ENCODE data around the gene MEIS3. TPM values are rescaled to one million over a fixed set of nuclear protein-coding genes. Genes with fewer than 3 reads are reported as not detected.
"Not testable (repeated sequence)": the region's sequence is repeated elsewhere in the genome, so short reads cannot be mapped to it uniquely, and the experiment has no call there.

Gene MEIS3
- total RNA-seq, 1 experiment from 2014 or later: 35.8 TPM

- ChIA-PET POLR2A (no interaction called here), CTCF (no interaction called here)
- BruUV-seq (replicated peaks): no TSS peak
Measured at GRCh38 chr19:47413941-47414340, 5.4 kb downstream of the MEIS3 start.

DNA sequence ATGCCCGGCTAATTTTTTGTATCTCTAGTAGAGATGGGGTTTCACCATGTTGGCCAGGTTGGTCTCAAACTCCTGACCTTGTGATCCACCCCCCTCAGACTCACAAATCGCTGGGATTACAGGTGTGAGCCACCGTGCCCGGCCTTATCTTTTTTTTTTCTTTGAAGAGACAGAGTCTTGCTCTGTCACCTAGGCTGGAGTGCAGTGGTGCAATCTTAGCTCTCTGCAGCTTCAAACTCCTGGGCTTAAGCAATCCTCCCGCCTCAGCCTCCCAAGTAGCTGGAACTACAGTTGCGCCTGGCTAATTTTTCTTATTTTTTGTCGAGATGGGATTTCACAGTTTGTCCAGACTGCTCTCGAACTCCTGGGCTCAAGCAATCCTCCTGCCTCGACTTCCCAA lies 7.6 kb downstream of the MEIS3 start:
- ATAC-seq; DNase-seq (ENCODE audit: low read depth, low spot score); RAD21 ChIA-PET (ENCODE audit: low non-redundant PET in 1 of 2, low total read pairs in 2 of 2, uncharacterized antibody in 2 of 2, unreplicated experiment in 2 of 2); H3K79me2 ChIP-seq (ENCODE audit: insufficient read depth, low read length); H3K9me2 ChIP-seq (ENCODE audit: insufficient read depth); CTCF ChIA-PET; H3K9me3 ChIP-seq (ENCODE audit: control insufficient read depth in 1 of 2, insufficient read depth in 1 of 2, low read depth in 1 of 2, low read length in 2 of 2); H3K27ac ChIP-seq (ENCODE audit: low read depth, low read length); BruUV-seq (replicated peaks); H3K27me3 ChIP-seq (ENCODE audit: insufficient read depth, low read length); H3K9ac ChIP-seq (ENCODE audit: low read length); H3K4me1 ChIP-seq (ENCODE audit: control insufficient read depth in 1 of 2, insufficient read depth in 2 of 2, low read length in 2 of 2); H4K20me1 ChIP-seq (ENCODE audit: insufficient read depth); intact Hi-C loops (cut with micrococcal nuclease); H2AFZ ChIP-seq (ENCODE audit: low read depth, low read length, poor library complexity, severe bottlenecking); POLR2A ChIA-PET; H3K36me3 ChIP-seq (ENCODE audit: control insufficient read depth in 1 of 2, insufficient read depth in 2 of 2, low read length in 2 of 2); H3K4me3 ChIP-seq (replicated peaks in 1 of 2; ENCODE audit: low read depth in 1 of 2, low read length in 2 of 2); H3K4me2 ChIP-seq (ENCODE audit: low read length): not testable (repeated sequence)

More at GRCh38 chr19:47413941-47414340, 5.4 kb downstream of the MEIS3 start:
- Histone ChIP-seq H3K79me2 (ENCODE audit: insufficient read depth, low read length) (no peaks in the 10 kb centered on the region), H3K9me3 (ENCODE audit: control insufficient read depth in 1 of 2, insufficient read depth in 1 of 2, low read depth in 1 of 2, low read length in 2 of 2) (no peaks in the 10 kb centered on the region), H3K27me3 (ENCODE audit: insufficient read depth, low read length) (no peaks in the 10 kb centered on the region), H2AFZ (ENCODE audit: low read depth, low read length, poor library complexity, severe bottlenecking) (no peak overlapping the region), H3K4me1 (ENCODE audit: control insufficient read depth in 1 of 2, insufficient read depth in 2 of 2, low read length in 2 of 2) (peaks cover 9% of the 10 kb centered on the region in 2 experiments; a peak in 3 of 4 replicates), H3K4me2 (ENCODE audit: low read length) (no peak overlapping the region), H4K20me1 (ENCODE audit: insufficient read depth) (no peaks in the 10 kb centered on the region), H3K9ac (ENCODE audit: low read length) (no peak overlapping the region), H3K9me2 (ENCODE audit: insufficient read depth) (no peaks in the 10 kb centered on the region), H3K4me3 (replicated peaks in 1 of 2; ENCODE audit: low read depth in 1 of 2, low read length in 2 of 2) (no peak overlapping the region), H3K36me3 (ENCODE audit: control insufficient read depth in 1 of 2, insufficient read depth in 2 of 2, low read length in 2 of 2) (no peaks in the 10 kb centered on the region), H3K27ac (ENCODE audit: low read depth, low read length) (no peak overlapping the region)
- RAD21 ChIA-PET (ENCODE audit: low non-redundant PET in 1 of 2, low total read pairs in 2 of 2, uncharacterized antibody in 2 of 2, unreplicated experiment in 2 of 2): no interaction called here
- no peak for TF ChIP-seq POLR2A (IDR thresholded peaks at IDR 0.05; ENCODE audit: borderline replicate concordance, extremely low read depth, insufficient read depth, insufficient read length)
- no peak for DNase-seq (ENCODE audit: low read depth, low spot score)
- intact Hi-C loops (cut with micrococcal nuclease): no loop called here
- ATAC-seq: no peak

DNA sequence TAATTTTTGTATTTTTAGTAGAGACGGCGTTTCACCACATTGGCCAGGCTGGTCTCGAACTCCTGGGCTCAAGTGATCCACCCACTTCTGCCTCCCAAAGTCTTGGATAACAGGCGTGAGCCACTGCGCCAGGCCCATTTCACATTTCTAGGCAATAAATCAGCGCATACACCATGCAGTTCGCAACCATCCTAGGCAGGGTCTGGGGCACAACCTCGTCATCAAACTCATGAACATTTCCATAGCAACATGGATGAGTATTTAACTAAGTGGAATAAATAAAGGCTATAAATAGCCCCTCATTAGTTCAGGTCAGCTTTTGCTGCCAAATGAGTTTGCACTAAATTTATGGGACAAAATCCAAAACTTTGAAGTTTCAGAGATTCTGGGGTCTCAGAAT lies 8.2 kb downstream of the MEIS3 start:
- no peak overlapping the region for H3K9ac ChIP-seq (ENCODE audit: low read length)
- no peaks in the 10 kb centered on the region for H4K20me1 ChIP-seq (ENCODE audit: insufficient read depth)
- no peak overlapping the region for H3K4me2 ChIP-seq (ENCODE audit: low read length)
- RAD21 ChIA-PET (ENCODE audit: low non-redundant PET in 1 of 2, low total read pairs in 2 of 2, uncharacterized antibody in 2 of 2, unreplicated experiment in 2 of 2): no interaction called here
- no peaks in the 10 kb centered on the region for H3K79me2 ChIP-seq (ENCODE audit: insufficient read depth, low read length)
- no peaks in the 10 kb centered on the region for H3K9me2 ChIP-seq (ENCODE audit: insufficient read depth)
- H3K9me3 ChIP-seq (ENCODE audit: control insufficient read depth in 1 of 2, insufficient read depth in 1 of 2, low read depth in 1 of 2, low read length in 2 of 2): no peaks in the 10 kb centered on the region
- no peak for TF ChIP-seq JUND (IDR thresholded peaks at IDR 0.05)
- TF ChIP-seq SP1 (IDR thresholded peaks at IDR 0.05; ENCODE audit: low read depth): no peak
- TF ChIP-seq ELF1 (IDR thresholded peaks at IDR 0.05; ENCODE audit: borderline replicate concordance, low read depth): no peak
- no peak for TF ChIP-seq YY1 (IDR thresholded peaks at IDR 0.05; ENCODE audit: extremely low read depth, insufficient replicate concordance, low read depth, low read length)
- TF ChIP-seq, protein P1, sequence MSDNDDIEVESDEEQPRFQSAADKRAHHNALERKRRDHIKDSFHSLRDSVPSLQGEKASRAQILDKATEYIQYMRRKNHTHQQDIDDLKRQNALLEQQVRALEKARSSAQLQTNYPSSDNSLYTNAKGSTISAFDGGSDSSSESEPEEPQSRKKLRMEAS (IDR thresholded peaks at IDR 0.05): no peak
- no peak for TF ChIP-seq RAD21 (IDR thresholded peaks at IDR 0.05; ENCODE audit: low read depth)
- no peak for TF ChIP-seq ZNF274 (IDR thresholded peaks at IDR 0.05; ENCODE audit: low read depth, low read length)
- TF ChIP-seq TCF7L2 (IDR thresholded peaks at IDR 0.05; ENCODE audit: borderline replicate concordance, extremely low read depth, insufficient read depth, insufficient read length): no peak
- TF ChIP-seq POLR2A (IDR thresholded peaks at IDR 0.05; ENCODE audit: borderline replicate concordance, extremely low read depth, insufficient read depth, insufficient read length): no peak
- no peak for TF ChIP-seq EGR1 (IDR thresholded peaks at IDR 0.05; ENCODE audit: low read depth)
- TF ChIP-seq, protein P2, sequence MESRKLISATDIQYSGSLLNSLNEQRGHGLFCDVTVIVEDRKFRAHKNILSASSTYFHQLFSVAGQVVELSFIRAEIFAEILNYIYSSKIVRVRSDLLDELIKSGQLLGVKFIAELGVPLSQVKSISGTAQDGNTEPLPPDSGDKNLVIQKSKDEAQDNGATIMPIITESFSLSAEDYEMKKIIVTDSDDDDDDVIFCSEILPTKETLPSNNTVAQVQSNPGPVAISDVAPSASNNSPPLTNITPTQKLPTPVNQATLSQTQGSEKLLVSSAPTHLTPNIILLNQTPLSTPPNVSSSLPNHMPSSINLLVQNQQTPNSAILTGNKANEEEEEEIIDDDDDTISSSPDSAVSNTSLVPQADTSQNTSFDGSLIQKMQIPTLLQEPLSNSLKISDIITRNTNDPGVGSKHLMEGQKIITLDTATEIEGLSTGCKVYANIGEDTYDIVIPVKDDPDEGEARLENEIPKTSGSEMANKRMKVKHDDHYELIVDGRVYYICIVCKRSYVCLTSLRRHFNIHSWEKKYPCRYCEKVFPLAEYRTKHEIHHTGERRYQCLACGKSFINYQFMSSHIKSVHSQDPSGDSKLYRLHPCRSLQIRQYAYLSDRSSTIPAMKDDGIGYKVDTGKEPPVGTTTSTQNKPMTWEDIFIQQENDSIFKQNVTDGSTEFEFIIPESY (IDR thresholded peaks at IDR 0.05; ENCODE audit: extremely low read depth, insufficient replicate concordance, low read length): no peak
- BruUV-seq (replicated peaks): no TSS peak
- DNase-seq (ENCODE audit: low read depth, low spot score) (no peak), ATAC-seq (no peak)
- no peaks in the 10 kb centered on the region for H3K36me3 ChIP-seq (ENCODE audit: control insufficient read depth in 1 of 2, insufficient read depth in 2 of 2, low read length in 2 of 2)
- POLR2A ChIA-PET: no interaction called here
- H3K27me3 ChIP-seq (ENCODE audit: insufficient read depth, low read length): no peaks in the 10 kb centered on the region
- no peaks in the 10 kb centered on the region for H3K4me1 ChIP-seq (ENCODE audit: control insufficient read depth in 1 of 2, insufficient read depth in 2 of 2, low read length in 2 of 2)
- H3K27ac ChIP-seq (ENCODE audit: low read depth, low read length): no peak overlapping the region
- intact Hi-C loops (cut with micrococcal nuclease): no loop called here
- CTCF ChIA-PET: interaction anchor here (0.5 kb wide), 1 partner anchor 815 kb away, joined by 3 read pairs; no protein-coding TSS in a partner anchor
- H2AFZ ChIP-seq (ENCODE audit: low read depth, low read length, poor library complexity, severe bottlenecking): no peak overlapping the region
- H3K4me3 ChIP-seq (replicated peaks in 1 of 2; ENCODE audit: low read depth in 1 of 2, low read length in 2 of 2): no peak overlapping the region
